HepG2 (cell line): ENCODE measurements around the gene RNASE2. TPM values are rescaled to one million over a fixed set of nuclear protein-coding genes. Genes with fewer than 3 reads are reported as not detected.
A peak's percentile ranks its signal among the peaks of the same experiment; 100 is the strongest.

Experiments used
- AGO2 ChIP-seq: fragments of 200-400 bp; formaldehyde crosslinking; optimal IDR thresholded peaks from 2 replicates; pipeline ENCODE3; 2017; ENCODE audit warnings: mild to moderate bottlenecking, low read depth, low read length, moderate library complexity
- DMAP1 ChIP-seq: IDR thresholded peaks from 2 replicates; pipeline ENCODE4 v1.6.1; 2016
- MAFG ChIP-seq: sonication (generic); formaldehyde crosslinking; IDR thresholded peaks from 2 replicates; pipeline ENCODE4 v1.5.1; 2020; ENCODE audit warnings: mild to moderate bottlenecking, missing genetic modification reagents
- MTA3 ChIP-seq: sonication (generic); formaldehyde crosslinking; IDR thresholded peaks from 2 replicates; pipeline ENCODE4 v1.4.0; 2020; ENCODE audit warnings: missing genetic modification reagents
- NR1H2 ChIP-seq: sonication (generic); formaldehyde crosslinking; IDR thresholded peaks from 2 replicates; pipeline ENCODE4 v1.8.1; 2022; ENCODE audit warnings: low read depth, missing genetic modification reagents, borderline replicate concordance
- PAWR ChIP-seq: sonication (generic); formaldehyde crosslinking; IDR thresholded peaks from 2 replicates; pipeline ENCODE4 v1.4.0; 2020; ENCODE audit warnings: missing genetic modification reagents, mild to moderate bottlenecking, borderline replicate concordance
- PAX8 ChIP-seq: sonication (generic); formaldehyde crosslinking; IDR thresholded peaks from 2 replicates; pipeline ENCODE4 v1.8.0; 2022; ENCODE audit warnings: mild to moderate bottlenecking, missing genetic modification reagents, borderline replicate concordance
- PHB2 ChIP-seq: fragments of 450-650 bp; IDR thresholded peaks from 2 replicates; pipeline ENCODE4 v1.6.1; 2018; ENCODE audit not compliant: partially characterized antibody
- RERE ChIP-seq: IDR thresholded peaks from 2 replicates; pipeline ENCODE4 v1.6.1; 2016; ENCODE audit warnings: low read depth, missing genetic modification reagents, missing compliant biosample characterization
- SNAPC2 ChIP-seq: sonication (generic); formaldehyde crosslinking; IDR thresholded peaks from 2 replicates; pipeline ENCODE4 v1.8.1; 2022; ENCODE audit warnings: mild to moderate bottlenecking, missing genetic modification reagents
- SNAPC5 ChIP-seq: sonication (generic); formaldehyde crosslinking; IDR thresholded peaks from 2 replicates; pipeline ENCODE4 v1.8.1; 2023; ENCODE audit warnings: mild to moderate bottlenecking, missing genetic modification reagents, borderline replicate concordance
- TP53 ChIP-seq: sonication (generic); formaldehyde crosslinking; conservative IDR thresholded peaks from 2 replicates; pipeline ENCODE4 v1.4.0; 2020; ENCODE audit warnings: missing genetic modification reagents
- YEATS2 ChIP-seq: sonication (generic); formaldehyde crosslinking; IDR thresholded peaks from 2 replicates; pipeline ENCODE4 v1.4.0; 2020; ENCODE audit warnings: missing genetic modification reagents, borderline replicate concordance
- ZFP36L2 ChIP-seq: sonication (generic); formaldehyde crosslinking; IDR thresholded peaks from 2 replicates; pipeline ENCODE4 v1.4.0; 2020; ENCODE audit warnings: missing genetic modification reagents
- ZGPAT ChIP-seq: IDR thresholded peaks from 2 replicates; pipeline ENCODE4 v1.6.1; 2016; ENCODE audit warnings: mild to moderate bottlenecking
- ZMYM3 ChIP-seq: sonication (generic); formaldehyde crosslinking; IDR thresholded peaks from 2 replicates; pipeline ENCODE4 v1.5.1; 2020; ENCODE audit warnings: mild to moderate bottlenecking, missing genetic modification reagents
- ZNF224 ChIP-seq: sonication (generic); formaldehyde crosslinking; IDR thresholded peaks from 2 replicates; pipeline ENCODE4 v1.5.0; 2020; ENCODE audit warnings: mild to moderate bottlenecking, missing genetic modification reagents
- ZNF274 ChIP-seq: sonication (generic); formaldehyde crosslinking; IDR thresholded peaks from 2 replicates; pipeline ENCODE4 v1.5.1; 2020; ENCODE audit warnings: mild to moderate bottlenecking, missing genetic modification reagents
- ZNF296 ChIP-seq: sonication (generic); formaldehyde crosslinking; conservative IDR thresholded peaks from 2 replicates; pipeline ENCODE4 v1.5.0; 2020; ENCODE audit warnings: mild to moderate bottlenecking, missing genetic modification reagents
- ZNF616 ChIP-seq: sonication (generic); formaldehyde crosslinking; IDR thresholded peaks from 2 replicates; pipeline ENCODE4 v1.5.0; 2020; ENCODE audit warnings: low read depth, mild to moderate bottlenecking, missing genetic modification reagents
- ZNF629 ChIP-seq: sonication (generic); formaldehyde crosslinking; conservative IDR thresholded peaks from 2 replicates; pipeline ENCODE4 v1.5.0; 2020; ENCODE audit warnings: missing genetic modification reagents
- ZNF674 ChIP-seq: sonication (generic); formaldehyde crosslinking; IDR thresholded peaks from 2 replicates; pipeline ENCODE4 v1.5.0; 2020; ENCODE audit warnings: low read depth, mild to moderate bottlenecking, missing genetic modification reagents
- ZNF678 ChIP-seq: sonication (generic); formaldehyde crosslinking; IDR thresholded peaks from 2 replicates; pipeline ENCODE4 v1.4.0; 2020; ENCODE audit warnings: mild to moderate bottlenecking, missing genetic modification reagents
- ZNF713 ChIP-seq: sonication (generic); formaldehyde crosslinking; IDR thresholded peaks from 2 replicates; pipeline ENCODE4 v1.4.0; 2020; ENCODE audit warnings: mild to moderate bottlenecking, missing genetic modification reagents
- ZNF772 ChIP-seq: sonication (generic); formaldehyde crosslinking; IDR thresholded peaks from 2 replicates; pipeline ENCODE4 v1.5.0; 2020; ENCODE audit warnings: mild to moderate bottlenecking, missing genetic modification reagents
- polyA plus RNA-seq, 8 experiments: library from polyadenylated mRNA; depleted of rRNA in 3 of 8; stranded (reverse) in 7 of 8; unstranded in 1 of 8; fragments of >200 nt; fragmentation: Illumina TruSeq in 4 of 8; extraction: Trizol in 4 of 8; gene quantifications; 2 replicates each; pipeline versions ENCODE4 v1.2.1 to v1.2.3, GENCODE V29; 2011 to 2016; ENCODE audit warnings: low read depth in 4 of 8, missing spikeins in 1 of 8, mixed read lengths in 1 of 8; ENCODE audit not compliant: insufficient read depth in 1 of 8
- total RNA-seq, 5 experiments: library from RNA; depleted of rRNA; stranded (reverse); fragments of >200 nt; fragmentation: Illumina TruSeq; extraction: Trizol; gene quantifications; 2 replicates each; pipeline ENCODE4 v1.2.3, GENCODE V29; 2016; ENCODE audit warnings: low read depth in 1 of 5

Gene RNASE2
- total and polyA plus RNA-seq, 2 of the 13 experiments (the other 11 are each of a cell fraction or from before 2014, with no cell fraction given) = 0.69 TPM; not detected in 1

GRCh38 chr14:20989787-20990600, 34.7 kb downstream of the RNASE2 start, which contains the start of gene METTL17 (continued):
- TF ChIP-seq ZNF224 (CRISPR knock-in tag) (peak; percentile 12; the same call in 1 of the 2 replicates), ZMYM3 (CRISPR knock-in tag) (no peak; the same call in 1 of the 2 replicates), ZFP36L2 (CRISPR knock-in tag) (no peak), ZNF772 (CRISPR knock-in tag) (peak; percentile 94), PHB2 (no peak), RERE (no peak), PAX8 (0 out of 2 replicates have a peak, but pooled peaks have one; percentile 87), ZNF713 (CRISPR knock-in tag) (0 out of 2 replicates have a peak, but pooled peaks have one; percentile 23), NR1H2 (CRISPR knock-in tag) (no peak), ZNF674 (CRISPR knock-in tag) (no peak), AGO2 (no peak), ZNF616 (no peak), TP53 (CRISPR knock-in tag) (no peak), MTA3 (no peak), SNAPC2 (CRISPR knock-in tag) (no peak; the same call in 1 of the 2 replicates), SNAPC5 (no peak), ZNF629 (CRISPR knock-in tag) (0 out of 2 replicates have a peak, but pooled peaks have one; percentile 6), ZGPAT (CRISPR knock-in tag) (peak; percentile 79), YEATS2 (CRISPR knock-in tag) (peak; percentile 45; the same call in 1 of the 2 replicates), ZNF678 (no peak), ZNF296 (CRISPR knock-in tag) (no peak), DMAP1 (CRISPR knock-in tag) (peak; percentile 65; the same call in 1 of the 2 replicates), PAWR (CRISPR knock-in tag) (no peak), ZNF274 (CRISPR knock-in tag) (no peak; the same call in 1 of the 2 replicates), MAFG (CRISPR knock-in tag) (no peak)
